CD4-positive, alpha-beta memory T cell (primary cell): ENCODE measurements around the gene IKZF2. TPM values are rescaled to one million over a fixed set of nuclear protein-coding genes. Genes with fewer than 3 reads are reported as not detected.

Experiments
- CTCF ChIA-PET: fragments of 350-600 bp; sonication (Branson Sonifier 250); formaldehyde crosslinking; loops from one replicate; lab custom pipeline; 2021; ENCODE audit warnings: inconsistent platforms; ENCODE audit not compliant: partially characterized antibody; lab: Charles Lee
- POLR2A ChIA-PET: fragments of 350-600 bp; sonication (Branson Sonifier 250); formaldehyde crosslinking; loops from one replicate; lab custom pipeline; 2021; ENCODE audit not compliant: partially characterized antibody; lab: Charles Lee
- DNase-seq, 5 donors: peaks; one replicate each; pipeline versions ENCODE4 v3.0.0 to v3.0.0-alpha.2; 2020 to 2022; ENCODE audit warnings: mixed read lengths in 1 of 5
- H3K27ac ChIP-seq: one replicate; pipeline ENCODE4 v1.7.0; 2013; ENCODE audit warnings: low read depth, low read length
- H3K27me3 ChIP-seq: 2 replicates; pipeline ENCODE4 v1.7.0; 2013; ENCODE audit warnings: mild to moderate bottlenecking, low read length, moderate library complexity; ENCODE audit not compliant: insufficient read depth
- H3K36me3 ChIP-seq: 2 replicates; pipeline ENCODE4 v1.7.0; 2013; ENCODE audit warnings: mild to moderate bottlenecking, low read length, moderate library complexity; ENCODE audit not compliant: insufficient read depth
- H3K4me1 ChIP-seq: 2 replicates; pipeline ENCODE4 v1.7.0; 2013; ENCODE audit warnings: mild to moderate bottlenecking, low read length, moderate library complexity; ENCODE audit not compliant: insufficient read depth
- H3K4me3 ChIP-seq, 2 donors: one replicate each; pipeline ENCODE4 v1.7.0; 2013; ENCODE audit warnings: low read length in 2 of 2, mild to moderate bottlenecking in 1 of 2
- H3K9me3 ChIP-seq, 2 donors: one replicate each; pipeline ENCODE4 v1.7.0; 2013; ENCODE audit warnings: low read length in 2 of 2, control low read depth in 1 of 2; ENCODE audit not compliant: control insufficient read depth in 1 of 2
- H3K27ac Mint-ChIP-seq, 7 donors: one replicate each; pipeline ENCODE4 v1.8.0; 2020 to 2021; ENCODE audit warnings: mixed read lengths in 7 of 7, mild to moderate bottlenecking in 6 of 7, inconsistent platforms in 3 of 7, moderate library complexity in 3 of 7
- H3K27me3 Mint-ChIP-seq, 2 donors: one replicate each; pipeline ENCODE4 v1.8.0; 2020 to 2021; ENCODE audit warnings: mixed read lengths in 2 of 2
- H3K36me3 Mint-ChIP-seq, 2 donors: one replicate each; pipeline ENCODE4 v1.8.0; 2020 to 2021; ENCODE audit warnings: mixed read lengths in 2 of 2, inconsistent platforms in 1 of 2, mild to moderate bottlenecking in 1 of 2
- H3K4me1 Mint-ChIP-seq, 4 donors: one replicate each; pipeline ENCODE4 v1.8.0; 2020 to 2021; ENCODE audit warnings: mixed read lengths in 4 of 4, mild to moderate bottlenecking in 1 of 4
- H3K4me3 Mint-ChIP-seq, 8 donors: one replicate each; pipeline ENCODE4 v1.8.0; 2020 to 2021; ENCODE audit warnings: mixed read lengths in 8 of 8, mild to moderate bottlenecking in 7 of 8, moderate library complexity in 6 of 8, inconsistent platforms in 3 of 8
- H3K9me3 Mint-ChIP-seq, 8 donors: one replicate each; pipeline ENCODE4 v1.8.0; 2020 to 2021; ENCODE audit warnings: mixed read lengths in 8 of 8, mild to moderate bottlenecking in 5 of 8, inconsistent platforms in 3 of 8, moderate library complexity in 1 of 8
- intact Hi-C: fragments of 100-400 bp; cut with micrococcal nuclease; formaldehyde crosslinking; loops from one replicate; pipeline ENCODE4 v1.15.1; 2023
- polyA plus RNA-seq, 2 donors: library from polyadenylated mRNA; unstranded; fragments of 300-500 nt; fragmentation: Illumina TruSeq; gene quantifications; one replicate each; pipeline ENCODE4 v1.2.3, GENCODE V29; 2021
- total RNA-seq, 2 experiments: library from RNA; stranded (reverse); gene quantifications; one replicate each; pipeline ENCODE4 v1.2.3, GENCODE V29; 2021

The IKZF2 gene
- total and polyA plus RNA-seq, 4 experiments from 2014 or later, result 0.14 to 15.0 (median 6.9) TPM

DNA sequence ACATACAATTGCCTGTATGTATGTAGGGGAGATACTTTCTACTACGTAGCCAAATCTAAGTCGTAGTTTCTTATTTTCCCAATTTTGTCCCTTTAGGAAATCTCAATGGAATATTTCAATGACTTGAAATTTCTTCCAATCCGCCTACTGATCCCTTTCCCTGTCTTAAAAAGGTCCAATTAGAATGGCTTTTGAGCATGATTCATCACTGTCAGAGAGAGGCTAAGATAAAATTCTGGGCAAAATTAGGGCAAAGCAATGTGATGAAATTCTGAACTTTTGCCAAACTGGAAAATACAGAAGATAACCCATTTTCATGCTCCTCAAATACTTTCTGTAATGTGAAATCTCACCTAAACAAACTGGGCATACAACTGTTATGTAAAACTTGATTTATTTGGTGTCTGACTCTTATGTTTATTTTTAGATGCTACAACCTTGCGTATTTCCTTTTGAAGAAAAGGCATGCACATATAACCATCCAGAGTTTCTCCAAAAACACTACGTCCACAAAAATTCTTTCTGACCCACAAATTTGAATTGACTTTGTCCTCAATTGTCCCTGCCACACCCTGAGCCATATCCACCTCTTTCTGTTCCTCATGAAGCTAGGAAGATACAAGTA, 147.1 kb downstream of the IKZF2 start:
- ChIA-PET POLR2A (no interaction called here), CTCF (no interaction called here)
- peak overlapping the region in 1 of 7 donors; percentile 1 for H3K27ac Mint-ChIP-seq
- no peaks in the 10 kb centered on the region for H3K9me3 ChIP-seq
- no peak overlapping the region for H3K4me3 ChIP-seq
- no peak overlapping the region for H3K4me3 Mint-ChIP-seq
- no peaks in the 10 kb centered on the region for H3K27me3 Mint-ChIP-seq
- no peak for DNase-seq
- H3K27ac ChIP-seq, result no peak overlapping the region
- H3K36me3 Mint-ChIP-seq, result no peaks in the 10 kb centered on the region
- H3K4me1 Mint-ChIP-seq, result peaks cover 0 to 10% (median 1%) of the 10 kb centered on the region in 4 donors
- intact Hi-C loops, result no loop called here
- H3K36me3 ChIP-seq, result no peaks in the 10 kb centered on the region
- H3K27me3 ChIP-seq, result no peaks in the 10 kb centered on the region
- H3K9me3 Mint-ChIP-seq, result no peaks in the 10 kb centered on the region
- no peaks in the 10 kb centered on the region for H3K4me1 ChIP-seq

- H3K27ac ChIP-seq, result no peak overlapping the region
- intact Hi-C loops, result no loop called here
Measured at GRCh38 chr2:213002383-213002782, 149.0 kb downstream of the IKZF2 start.

GRCh38 chr2:213001297-213001910, 150.0 kb downstream of the IKZF2 start:
- DNase-seq, result no peak
- no peak overlapping the region for H3K27ac ChIP-seq

More at GRCh38 chr2:213002383-213002782, 149.0 kb downstream of the IKZF2 start:
- no peaks in the 10 kb centered on the region for H3K4me1 ChIP-seq
- H3K4me3 Mint-ChIP-seq, result peak overlapping the region in 1 of 8 donors; percentile 39
- peaks cover 0 to 10% (median 1%) of the 10 kb centered on the region in 4 donors for H3K4me1 Mint-ChIP-seq
- DNase-seq, result no peak
- no peaks in the 10 kb centered on the region for H3K27me3 ChIP-seq
- H3K9me3 Mint-ChIP-seq, result peaks cover 0 to 3% (median 0%) of the 10 kb centered on the region in 8 donors
- H3K9me3 ChIP-seq, result no peaks in the 10 kb centered on the region
- H3K36me3 Mint-ChIP-seq, result no peaks in the 10 kb centered on the region
- no peak overlapping the region for H3K27ac Mint-ChIP-seq
- H3K27me3 Mint-ChIP-seq, result no peaks in the 10 kb centered on the region
- no peak overlapping the region for H3K4me3 ChIP-seq
- ChIA-PET POLR2A (no interaction called here), CTCF (no interaction called here)
- H3K36me3 ChIP-seq, result no peaks in the 10 kb centered on the region

DNA sequence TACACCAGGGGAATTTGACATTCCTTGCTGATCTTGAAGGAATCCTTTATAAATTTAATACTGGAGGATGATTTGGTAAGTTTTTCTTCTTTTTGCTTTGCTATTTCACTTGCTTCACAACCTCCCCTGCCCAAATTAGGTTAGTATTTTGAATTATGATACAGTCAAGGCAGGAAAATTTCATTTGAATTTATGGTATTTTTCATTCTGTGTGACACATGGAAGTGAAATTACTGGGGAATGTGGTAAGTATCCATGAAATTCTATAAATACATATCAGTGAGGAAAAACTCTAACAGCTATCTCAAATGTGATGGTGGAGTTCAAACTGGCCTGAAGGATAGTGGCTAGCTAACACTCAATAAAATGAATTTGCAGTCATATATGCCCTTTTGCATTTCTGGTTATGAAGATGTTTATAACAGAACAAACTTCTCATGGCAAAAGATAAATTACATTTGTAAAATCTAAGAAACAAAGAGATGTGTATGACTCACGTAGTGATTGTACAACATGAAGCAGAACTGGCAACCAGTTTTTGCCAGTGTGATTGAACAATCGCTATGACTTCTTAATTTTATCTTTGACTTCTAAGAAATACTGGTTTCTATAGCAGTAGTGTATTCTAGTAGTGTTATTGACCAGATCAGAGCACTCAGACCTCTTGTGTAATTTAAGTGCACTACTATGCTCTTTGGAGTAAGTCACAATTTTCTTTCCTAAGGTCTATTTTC, 152.6 kb downstream of the IKZF2 start:
- Mint-ChIP-seq H3K36me3 (no peaks in the 10 kb centered on the region), H3K27ac (no peak overlapping the region), H3K4me1 (peaks cover 0 to 10% (median 1%) of the 10 kb centered on the region in 4 donors), H3K27me3 (no peaks in the 10 kb centered on the region), H3K9me3 (peaks cover 0 to 3% (median 0%) of the 10 kb centered on the region in 8 donors), H3K4me3 (no peak overlapping the region)
- Histone ChIP-seq H3K27me3 (no peaks in the 10 kb centered on the region), H3K4me1 (no peaks in the 10 kb centered on the region), H3K4me3 (no peak overlapping the region), H3K9me3 (no peaks in the 10 kb centered on the region), H3K27ac (no peak overlapping the region), H3K36me3 (no peaks in the 10 kb centered on the region)
- ChIA-PET POLR2A (no interaction called here), CTCF (no interaction called here)
- intact Hi-C loops, result no loop called here
- no peak for DNase-seq

More at GRCh38 chr2:213001297-213001910, 150.0 kb downstream of the IKZF2 start:
- ChIA-PET POLR2A (no interaction called here), CTCF (no interaction called here)
- peak overlapping the region in 5 of 7 donors; percentile 10 to 78 (median 61) for H3K27ac Mint-ChIP-seq
- peaks cover 0 to 3% (median 0%) of the 10 kb centered on the region in 8 donors for H3K9me3 Mint-ChIP-seq
- H3K4me3 ChIP-seq, result no peak overlapping the region
- H3K4me3 Mint-ChIP-seq, result peak overlapping the region in 7 of 8 donors; percentile 0 to 68 (median 59)
- no peaks in the 10 kb centered on the region for H3K27me3 ChIP-seq
- H3K4me1 Mint-ChIP-seq, result peaks cover 0 to 10% (median 1%) of the 10 kb centered on the region in 4 donors
- intact Hi-C loops, result no loop called here
- no peaks in the 10 kb centered on the region for H3K36me3 ChIP-seq
- H3K9me3 ChIP-seq, result no peaks in the 10 kb centered on the region
- H3K27me3 Mint-ChIP-seq, result no peaks in the 10 kb centered on the region
- H3K4me1 ChIP-seq, result no peaks in the 10 kb centered on the region
- no peaks in the 10 kb centered on the region for H3K36me3 Mint-ChIP-seq

DNA sequence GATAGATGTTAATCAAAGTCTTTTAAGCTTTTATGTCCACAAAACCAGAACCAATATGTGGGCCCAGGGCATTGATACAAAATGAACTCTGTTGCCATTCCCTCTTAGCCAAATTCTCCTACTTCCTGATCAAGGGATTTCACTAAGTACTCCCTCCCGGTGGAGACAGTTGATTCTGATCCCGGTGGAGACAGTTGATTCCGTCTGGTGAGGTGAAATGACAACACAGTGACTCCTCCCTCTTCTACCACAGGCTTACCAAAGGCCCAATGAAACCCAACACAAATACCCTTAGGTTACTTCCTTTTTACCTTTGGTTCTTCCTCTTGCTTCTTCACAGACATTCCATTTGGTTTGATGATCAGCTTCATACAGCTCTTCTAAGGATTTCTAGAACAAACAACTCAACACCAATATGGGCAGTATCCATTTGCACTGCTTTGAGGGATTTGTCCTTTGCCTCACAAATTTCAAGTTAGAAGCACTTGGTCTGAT, 153.8 kb downstream of the IKZF2 start:
- Histone ChIP-seq H3K4me1 (no peaks in the 10 kb centered on the region), H3K27me3 (no peaks in the 10 kb centered on the region), H3K4me3 (no peak overlapping the region), H3K27ac (no peak overlapping the region), H3K36me3 (no peaks in the 10 kb centered on the region), H3K9me3 (no peaks in the 10 kb centered on the region)
- POLR2A ChIA-PET, result no interaction called here
- CTCF ChIA-PET, result no interaction called here
- H3K4me1 Mint-ChIP-seq, result peaks cover 0 to 10% (median 1%) of the 10 kb centered on the region in 4 donors
- H3K27me3 Mint-ChIP-seq, result no peaks in the 10 kb centered on the region
- no peaks in the 10 kb centered on the region for H3K36me3 Mint-ChIP-seq
- no peak overlapping the region for H3K27ac Mint-ChIP-seq
- peaks cover 0 to 3% (median 0%) of the 10 kb centered on the region in 8 donors for H3K9me3 Mint-ChIP-seq
- intact Hi-C loops, result no loop called here
- H3K4me3 Mint-ChIP-seq, result no peak overlapping the region
- DNase-seq, result no peak

DNA sequence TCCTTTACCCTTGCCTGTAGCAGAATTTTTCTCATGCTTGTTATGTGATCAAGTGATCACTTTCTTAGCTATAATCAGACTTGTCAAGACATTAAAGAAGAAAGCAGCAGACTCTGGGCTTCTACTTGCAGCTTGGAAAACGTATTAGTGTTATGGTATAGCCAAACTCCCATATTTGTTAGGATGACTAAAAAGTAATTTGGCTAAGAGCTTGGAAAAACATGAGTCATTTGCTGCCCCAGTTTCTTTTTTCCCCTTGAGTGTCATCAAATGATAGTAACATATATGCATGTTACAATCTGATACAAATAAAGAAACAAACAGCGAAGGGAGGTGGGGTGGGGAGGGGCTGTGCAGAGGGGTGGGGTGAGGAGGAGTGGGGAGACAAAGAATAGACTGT, 155.5 kb downstream of the IKZF2 start:
- Mint-ChIP-seq H3K4me1 (peaks cover 0 to 1% (median 0%) of the 10 kb centered on the region in 4 donors), H3K4me3 (no peak overlapping the region), H3K9me3 (peaks cover 0 to 3% (median 0%) of the 10 kb centered on the region in 8 donors), H3K27ac (no peak overlapping the region), H3K36me3 (no peaks in the 10 kb centered on the region), H3K27me3 (no peaks in the 10 kb centered on the region)
- no peaks in the 10 kb centered on the region for H3K4me1 ChIP-seq
- ChIA-PET POLR2A (no interaction called here), CTCF (no interaction called here)
- no peaks in the 10 kb centered on the region for H3K27me3 ChIP-seq
- no peaks in the 10 kb centered on the region for H3K9me3 ChIP-seq
- H3K4me3 ChIP-seq, result no peak overlapping the region
- no peak for DNase-seq
- intact Hi-C loops, result no loop called here
- no peak overlapping the region for H3K27ac ChIP-seq
- H3K36me3 ChIP-seq, result no peaks in the 10 kb centered on the region

DNA sequence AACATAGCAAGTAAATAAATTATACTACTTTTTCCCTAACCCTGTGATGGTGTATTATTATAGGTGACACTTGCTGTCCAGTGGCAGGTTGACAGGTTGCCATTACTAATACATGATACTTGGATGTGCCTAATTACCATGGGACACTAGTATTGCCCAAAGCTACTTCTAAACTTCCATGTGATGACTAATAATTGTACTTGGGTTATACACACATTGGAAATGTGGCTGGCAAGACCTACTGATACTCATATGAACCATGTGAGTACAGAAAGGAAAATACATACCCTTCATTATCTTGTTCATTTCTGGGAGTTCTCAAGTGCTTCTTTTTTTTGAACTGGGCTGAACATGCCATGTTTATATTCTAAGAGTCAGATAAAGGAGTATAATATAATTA, 156.4 kb downstream of the IKZF2 start:
- Mint-ChIP-seq H3K4me1 (no peaks in the 10 kb centered on the region), H3K9me3 (peaks cover 0 to 3% (median 0%) of the 10 kb centered on the region in 8 donors), H3K4me3 (no peak overlapping the region), H3K36me3 (no peaks in the 10 kb centered on the region), H3K27ac (no peak overlapping the region), H3K27me3 (no peaks in the 10 kb centered on the region)
- Histone ChIP-seq H3K4me3 (no peak overlapping the region), H3K4me1 (no peaks in the 10 kb centered on the region), H3K27me3 (no peaks in the 10 kb centered on the region), H3K36me3 (no peaks in the 10 kb centered on the region), H3K9me3 (no peaks in the 10 kb centered on the region), H3K27ac (no peak overlapping the region)
- ChIA-PET POLR2A (no interaction called here), CTCF (no interaction called here)
- intact Hi-C loops, result no loop called here
- no peak for DNase-seq
